Pancreas (tissue), 10 donors: ENCODE results near the gene REPIN1. TPM values are rescaled to one million over a fixed set of nuclear protein-coding genes. Genes with fewer than 3 reads are reported as not detected.

ENCODE experiments used
- ATAC-seq, 4 donors: fragments of 200-7000 bp; cut with Tn5 transposase; one replicate each; pipeline versions ENCODE4 v1.8.0 to v1.9.1; 2020; ENCODE audit warnings: mild to moderate bottlenecking in 4 of 4, moderate library complexity in 4 of 4
- DNase-seq, 6 donors: peaks; one replicate each; pipeline ENCODE4 v3.0.0-alpha.2; 2020
- FAIRE-seq: peaks from 2 replicates; lab custom pipeline; 2012; peaks lifted over from hg19 to GRCh38; lab: Jason Lieb, UNC
- H3K27ac ChIP-seq, 4 donors: fragments of 200-600 bp; sonication (generic); 1 replicate in 3 of 4; 2 replicates in 1 of 4; pipeline versions ENCODE4 v1.5.0 to v1.8.0; 2020
- H3K27me3 ChIP-seq, 4 donors: fragments of 200-600 bp; one replicate each; pipeline ENCODE4 v1.8.0; 2021
- H3K36me3 ChIP-seq, 3 donors: fragments of 200-600 bp; sonication (generic) in 1 of 3; one replicate each; pipeline versions ENCODE4 v1.5.0 to v1.8.0; 2020 to 2021
- H3K4me1 ChIP-seq, 3 donors: fragments of 200-600 bp; one replicate each; pipeline ENCODE4 v1.8.0; 2021
- H3K4me3 ChIP-seq, 4 donors: fragments of 200-600 bp; sonication (generic) in 2 of 4; one replicate each; pipeline versions ENCODE4 v1.5.0 to v1.8.0; 2020 to 2021
- H3K9me3 ChIP-seq, 4 donors: fragments of 200-600 bp; one replicate each; pipeline ENCODE4 v1.8.0; 2021
- WGBS, 2 donors: extraction: QIAGEN DNeasy Blood & Tissue Kit; methylation state at CpG; one replicate each; pipeline ENCODE4 v1.1.7; 2013; 5-methylcytosine and 5-hydroxymethylcytosine counted together
- intact Hi-C, 3 donors: fragments of 100-400 bp; cut with DNase I; formaldehyde crosslinking; loops; one replicate each; pipeline versions ENCODE4 v1.11.1 to v1.14.2; 2022
- polyA plus RNA-seq, 2 donors: library from polyadenylated mRNA; stranded (reverse); fragments of 200-250 nt; gene quantifications; one replicate each; pipeline ENCODE4 v1.2.3, GENCODE V29; 2013
- total RNA-seq, 6 donors: library from RNA; stranded (reverse); fragmentation: NEBNext Ultra II Directional in 4 of 6; extraction: Animal tissue kit (Norgen Biotek cat#: 25700) in 4 of 6; gene quantifications; one replicate each; pipeline versions ENCODE4 v1.2.1 to v1.2.4, GENCODE V29; 2021 to 2023
- TF ChIP-seq, protein P1 (sequence below), 4 donors: fragments of 200-600 bp; sonication (generic) in 3 of 4; IDR thresholded peaks; one replicate each; pipeline versions ENCODE4 v1.5.0 to v1.8.0; 2021; ENCODE audit warnings: antibody characterized with exemption in 4 of 4
- donor health status: healthy with polysubstance abuse.
- donor health status: DM: no; HTN: no; CAD: no; lungs with moderate emphysema.
- donor health status: DM: no; HTN: no; CAD: no.
- donor health status: control.
- donor health status: control.
- donor health status: Bipolar disorder and iron deficiency.
- donor health status: DM: yes; HTN: yes; CAD: no.
- donor health status: DM: no; HTN: no; CAD: no.
- donor health status: DM: no; HTN: no; CAD: no.
- donor health status: DM: yes; HTN: yes; CAD: no.

Gene REPIN1
- total and polyA plus RNA-seq, 8 donors, result 48.1 to 78.8 (median 63.2) TPM

GRCh38 chr7:150339409-150339809 is 29.2 kb upstream of the REPIN1 start:
- no peaks in the 10 kb centered on the region for H3K9me3 ChIP-seq
- TF ChIP-seq, protein P1, sequence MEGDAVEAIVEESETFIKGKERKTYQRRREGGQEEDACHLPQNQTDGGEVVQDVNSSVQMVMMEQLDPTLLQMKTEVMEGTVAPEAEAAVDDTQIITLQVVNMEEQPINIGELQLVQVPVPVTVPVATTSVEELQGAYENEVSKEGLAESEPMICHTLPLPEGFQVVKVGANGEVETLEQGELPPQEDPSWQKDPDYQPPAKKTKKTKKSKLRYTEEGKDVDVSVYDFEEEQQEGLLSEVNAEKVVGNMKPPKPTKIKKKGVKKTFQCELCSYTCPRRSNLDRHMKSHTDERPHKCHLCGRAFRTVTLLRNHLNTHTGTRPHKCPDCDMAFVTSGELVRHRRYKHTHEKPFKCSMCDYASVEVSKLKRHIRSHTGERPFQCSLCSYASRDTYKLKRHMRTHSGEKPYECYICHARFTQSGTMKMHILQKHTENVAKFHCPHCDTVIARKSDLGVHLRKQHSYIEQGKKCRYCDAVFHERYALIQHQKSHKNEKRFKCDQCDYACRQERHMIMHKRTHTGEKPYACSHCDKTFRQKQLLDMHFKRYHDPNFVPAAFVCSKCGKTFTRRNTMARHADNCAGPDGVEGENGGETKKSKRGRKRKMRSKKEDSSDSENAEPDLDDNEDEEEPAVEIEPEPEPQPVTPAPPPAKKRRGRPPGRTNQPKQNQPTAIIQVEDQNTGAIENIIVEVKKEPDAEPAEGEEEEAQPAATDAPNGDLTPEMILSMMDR (IDR thresholded peaks at IDR 0.05), result no peak
- no peaks in the 10 kb centered on the region for H3K27me3 ChIP-seq
- H3K36me3 ChIP-seq, result no peaks in the 10 kb centered on the region
- WGBS, 2 donors, result 23 to 32% methylated on average over 9 of the region's 9 CpGs
- H3K4me1 ChIP-seq, result peaks cover 33 to 40% (median 35%) of the 10 kb centered on the region in 3 donors
- H3K27ac ChIP-seq, result peak overlapping the region; percentile 60 to 89 (median 78)
- H3K4me3 ChIP-seq, result peak overlapping the region in 2 of 4 donors; percentile 60 to 74
- no peak for FAIRE-seq
- no peak for DNase-seq
- intact Hi-C loops, result no loop called here
- ATAC-seq, result no peak

DNA sequence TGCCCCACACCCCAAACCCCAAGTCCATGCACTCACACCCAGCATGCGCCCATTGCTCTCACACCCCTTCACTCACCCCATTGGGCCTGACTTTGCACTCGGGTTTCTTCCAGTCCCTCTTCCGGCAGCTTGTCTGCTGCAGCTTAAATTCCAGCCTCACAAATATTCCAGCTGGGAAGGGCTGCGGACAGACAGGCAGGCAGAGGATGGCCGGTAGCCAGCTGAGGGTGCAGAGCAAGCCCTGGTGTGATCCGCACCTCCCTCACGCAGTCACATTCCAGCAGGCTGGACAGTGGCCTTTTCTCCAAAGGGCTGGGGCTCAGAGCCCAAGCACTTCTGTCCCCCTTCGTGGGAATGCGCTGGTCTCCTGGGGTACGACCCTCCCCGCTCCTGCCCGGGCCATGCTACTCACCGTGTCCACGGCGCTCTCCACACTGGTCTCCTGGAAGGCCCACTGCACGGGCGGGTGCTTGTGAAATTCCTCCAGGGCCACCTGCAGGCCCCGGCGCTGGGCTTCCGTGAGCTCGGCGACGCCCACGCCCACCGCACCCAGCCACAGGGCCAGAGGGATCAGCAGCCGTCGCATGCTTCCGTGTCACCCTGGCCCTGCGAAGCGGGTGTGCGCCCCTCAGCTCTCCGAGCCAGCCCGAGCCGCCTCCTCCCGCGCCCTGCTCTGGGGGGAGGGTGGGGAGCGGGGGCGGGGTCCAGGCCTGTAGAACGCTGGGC is 28.4 kb upstream of the REPIN1 start:
- intact Hi-C loops, result no loop called here
- TF ChIP-seq, protein P1 (IDR thresholded peaks at IDR 0.05), result no peak
- FAIRE-seq (no peak), ATAC-seq (peak; percentile 14 to 43 (median 38)), DNase-seq (peak; percentile 60 to 82 (median 74))
- Histone ChIP-seq H3K27ac (peak overlapping the region; percentile 60 to 89 (median 78)), H3K4me1 (peaks cover 27 to 40% (median 30%) of the 10 kb centered on the region in 3 donors), H3K36me3 (no peaks in the 10 kb centered on the region), H3K4me3 (peak overlapping the region; percentile 34 to 74 (median 52)), H3K27me3 (no peaks in the 10 kb centered on the region), H3K9me3 (no peaks in the 10 kb centered on the region)
- WGBS, 2 donors, result 8 to 9% methylated on average over 38 to 39 of the region's 39 CpGs

DNA sequence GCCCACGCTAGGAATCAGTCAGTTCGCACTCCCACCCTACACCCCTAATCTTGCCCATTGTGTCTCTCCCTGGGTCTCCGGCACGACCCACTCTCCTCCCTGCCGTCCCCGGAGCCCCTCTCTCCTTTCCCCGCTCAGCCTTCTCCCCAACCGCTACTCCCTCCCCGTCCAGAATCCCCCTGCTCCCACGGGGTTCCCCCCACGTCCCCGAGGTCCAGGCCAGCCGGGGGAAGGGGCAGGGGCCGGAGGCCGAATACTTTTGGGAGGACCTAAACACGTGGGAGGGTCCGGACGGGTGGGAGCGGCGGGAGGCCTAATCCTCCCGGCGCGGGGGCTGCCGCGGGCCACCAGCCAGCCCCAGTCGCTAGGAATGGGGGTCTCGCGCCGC is 27.8 kb upstream of the REPIN1 start:
- FAIRE-seq (no peak), DNase-seq (peak in 2 of 6 donors; percentile 61 to 71), ATAC-seq (no peak)
- peaks cover 20 to 33% (median 23%) of the 10 kb centered on the region in 3 donors for H3K4me1 ChIP-seq
- no peaks in the 10 kb centered on the region for H3K9me3 ChIP-seq
- H3K27me3 ChIP-seq, result no peaks in the 10 kb centered on the region
- TF ChIP-seq, protein P1 (IDR thresholded peaks at IDR 0.05), result no peak
- H3K36me3 ChIP-seq, result no peaks in the 10 kb centered on the region
- peak overlapping the region; percentile 60 to 89 (median 78) for H3K27ac ChIP-seq
- H3K4me3 ChIP-seq, result peak overlapping the region; percentile 34 to 74 (median 52)
- WGBS, 2 donors, result 19 to 21% methylated on average over 26 to 29 of the region's 29 CpGs
- intact Hi-C loops, result no loop called here

DNA sequence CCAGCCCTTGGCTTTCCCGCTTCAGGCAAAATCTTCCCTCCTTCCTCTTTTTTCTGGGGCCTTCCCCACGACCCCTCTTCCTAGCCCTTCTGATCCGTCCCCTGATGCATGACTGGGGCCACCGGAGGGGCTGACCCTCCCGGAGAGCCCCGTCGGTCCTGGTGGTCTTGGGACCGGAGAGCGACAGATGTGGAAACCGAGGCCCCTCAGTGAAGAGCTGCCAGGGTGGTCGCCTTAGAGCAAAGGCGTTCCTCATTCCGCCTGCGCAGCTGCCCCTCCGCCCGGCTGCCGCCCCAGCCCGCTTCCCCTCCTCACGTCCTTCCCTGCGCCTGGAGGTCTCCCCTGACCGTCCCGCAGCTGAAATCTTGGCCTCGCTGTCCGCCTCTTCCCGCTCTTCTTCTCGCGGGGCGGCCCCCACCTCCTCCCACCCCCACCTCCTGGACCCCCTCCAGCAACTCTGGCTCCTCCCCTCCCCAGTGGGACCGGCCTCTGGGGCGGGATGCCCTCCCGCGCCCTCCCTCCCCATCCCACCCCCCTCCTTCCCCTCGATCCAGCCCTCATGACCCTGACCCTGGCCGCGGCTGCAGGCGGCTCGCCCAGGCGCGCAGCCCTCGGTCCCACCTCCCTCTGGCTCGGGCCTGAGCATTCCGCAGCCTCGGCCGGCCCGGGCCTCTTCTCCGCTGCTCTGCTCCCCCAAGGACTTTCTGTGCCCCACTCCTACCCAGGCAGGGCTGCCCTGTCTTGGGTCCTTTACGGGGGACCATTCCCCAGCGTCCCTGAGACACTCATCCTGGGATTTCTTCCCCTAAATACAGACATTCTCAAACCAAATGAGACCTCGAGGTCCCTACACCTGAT is 27.1 kb upstream of the REPIN1 start, which contains the start of gene RARRES2:
Gene RARRES2, minus strand, starts transcription at position 367 of the 858 bp plus-strand sequence. CDS start 1,020 bp downstream, outside the sequence.
- FAIRE-seq (no peak), ATAC-seq (peak; percentile 22 to 53 (median 46)), DNase-seq (peak; percentile 53 to 83 (median 78))
- intact Hi-C loops, result no loop called here
- peaks cover 14 to 27% (median 17%) of the 10 kb centered on the region in 3 donors for H3K4me1 ChIP-seq
- 16% methylated on average over 34 to 49 of the region's 49 CpGs for WGBS, 2 donors
- peak within 1 kb of the TSS; percentile 34 to 74 (median 52) for H3K4me3 ChIP-seq
- TF ChIP-seq, protein P1 (IDR thresholded peaks at IDR 0.05), result no peak
- no peaks in the 10 kb centered on the region for H3K9me3 ChIP-seq
- H3K36me3 ChIP-seq, result no peaks in the 10 kb centered on the region
- no peaks in the 10 kb centered on the region for H3K27me3 ChIP-seq
- peak within 1 kb of the TSS; percentile 60 to 89 (median 78) for H3K27ac ChIP-seq
